ENCODE results near the gene FRAS1. TPM values are rescaled to one million over a fixed set of nuclear protein-coding genes. Genes with fewer than 3 reads are reported as not detected.
"Not testable (repeated sequence)": the region's sequence is repeated elsewhere in the genome, so short reads cannot be mapped to it uniquely, and the experiment has no call there.

The FRAS1 gene
- total RNA-seq, 2 donors from 2014 or later = not detected

DNA sequence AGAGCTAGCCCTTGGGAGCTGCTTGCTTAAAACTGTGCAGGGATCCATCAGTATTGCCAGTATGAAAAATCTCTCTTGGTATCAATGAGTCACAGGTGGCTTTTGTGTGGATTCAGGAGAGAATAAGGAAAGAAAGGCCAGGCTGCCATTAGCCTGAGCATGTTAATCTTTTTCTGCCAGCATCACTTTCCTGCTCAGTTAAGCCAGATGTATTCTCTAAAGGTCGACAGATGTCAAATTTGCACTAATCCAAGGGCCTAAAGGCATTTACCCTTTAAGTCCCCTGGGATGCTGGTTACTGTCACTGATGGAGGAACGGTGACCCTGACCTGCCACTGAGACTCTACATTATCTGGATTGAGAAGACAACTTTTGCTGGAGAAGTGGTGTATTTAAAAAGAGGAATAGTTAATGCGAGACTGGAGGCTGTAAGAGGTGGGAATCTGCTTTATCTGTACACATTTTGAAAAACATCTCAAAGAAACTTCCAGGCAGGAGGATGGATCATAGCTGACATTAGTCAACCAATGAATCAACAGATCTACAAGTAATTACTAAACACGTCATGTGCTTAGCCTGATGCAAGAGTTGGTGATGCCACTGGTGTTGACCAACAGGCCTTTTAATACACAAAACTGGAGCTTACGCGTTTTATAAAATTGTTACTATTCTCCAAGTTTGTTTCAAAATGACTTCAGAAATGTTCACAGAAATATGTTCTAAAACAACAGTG is 253.1 kb downstream of the FRAS1 start:
- ATAC-seq (no peak), DNase-seq (no peak)
- no peaks in the 10 kb centered on the region for H3K36me3 Mint-ChIP-seq (ENCODE audit: low read depth)
- H3K4me1 Mint-ChIP-seq = no peaks in the 10 kb centered on the region
- no peaks in the 10 kb centered on the region for H3K9me3 ChIP-seq (ENCODE audit: control insufficient read depth, low read length, poor library complexity, severe bottlenecking)
- H3K27ac Mint-ChIP-seq = no peak overlapping the region
- peaks cover 28% of the 10 kb centered on the region for H3K27me3 Mint-ChIP-seq
- no peak overlapping the region for H3K4me3 Mint-ChIP-seq

DNA sequence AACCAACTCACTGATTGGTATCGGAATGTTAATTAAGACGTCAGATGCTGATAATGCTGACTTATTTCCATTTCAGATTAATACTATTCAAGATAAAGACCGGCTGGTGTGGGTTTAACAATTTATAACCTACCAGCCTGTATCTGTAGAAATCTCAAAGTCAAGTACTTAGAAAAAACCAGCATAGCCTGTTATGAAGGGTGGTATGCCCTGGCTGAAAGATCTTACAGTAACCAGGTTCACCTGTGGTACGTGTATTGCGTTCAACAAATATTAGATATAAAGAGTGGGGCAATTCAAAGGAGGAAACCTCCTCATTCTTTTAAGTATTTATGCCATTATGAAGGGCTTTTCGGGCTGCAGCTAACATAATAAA is 253.6 kb downstream of the FRAS1 start:
- Mint-ChIP-seq H3K4me3 (no peak overlapping the region), H3K4me1 (no peaks in the 10 kb centered on the region), H3K36me3 (ENCODE audit: low read depth) (no peaks in the 10 kb centered on the region), H3K27me3 (peaks cover 28% of the 10 kb centered on the region), H3K27ac (no peak overlapping the region)
- H3K9me3 ChIP-seq (ENCODE audit: control insufficient read depth, low read length, poor library complexity, severe bottlenecking) = peaks cover 3% of the 10 kb centered on the region
- ATAC-seq (no peak), DNase-seq (no peak)

DNA sequence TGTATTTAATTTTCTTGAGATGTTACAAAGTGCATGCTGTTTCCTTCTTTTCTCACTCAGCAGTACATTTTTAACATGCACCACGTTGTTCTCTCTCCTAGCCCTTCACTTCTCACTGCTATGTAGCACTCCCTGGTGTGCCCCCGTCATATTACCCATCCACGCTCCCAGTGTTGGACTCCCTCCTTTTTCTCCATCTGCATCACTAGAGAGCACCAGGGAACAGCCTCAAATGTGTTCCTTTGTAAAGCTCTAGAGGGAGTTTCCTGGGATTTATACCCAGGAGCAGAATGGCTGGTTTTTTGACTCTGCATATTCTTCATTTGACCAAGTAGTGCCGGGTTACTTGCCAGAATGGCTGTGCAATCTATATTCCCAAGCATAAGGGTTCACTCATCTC is 254.2 kb downstream of the FRAS1 start:
- H3K27me3 Mint-ChIP-seq = peaks cover 32% of the 10 kb centered on the region
- no peak overlapping the region for H3K27ac Mint-ChIP-seq
- no peak overlapping the region for H3K4me3 Mint-ChIP-seq
- ATAC-seq = no peak
- no peak for DNase-seq
- peaks cover 3% of the 10 kb centered on the region for H3K9me3 ChIP-seq (ENCODE audit: control insufficient read depth, low read length, poor library complexity, severe bottlenecking)
- no peaks in the 10 kb centered on the region for H3K36me3 Mint-ChIP-seq (ENCODE audit: low read depth)
- H3K4me1 Mint-ChIP-seq = no peaks in the 10 kb centered on the region

DNA sequence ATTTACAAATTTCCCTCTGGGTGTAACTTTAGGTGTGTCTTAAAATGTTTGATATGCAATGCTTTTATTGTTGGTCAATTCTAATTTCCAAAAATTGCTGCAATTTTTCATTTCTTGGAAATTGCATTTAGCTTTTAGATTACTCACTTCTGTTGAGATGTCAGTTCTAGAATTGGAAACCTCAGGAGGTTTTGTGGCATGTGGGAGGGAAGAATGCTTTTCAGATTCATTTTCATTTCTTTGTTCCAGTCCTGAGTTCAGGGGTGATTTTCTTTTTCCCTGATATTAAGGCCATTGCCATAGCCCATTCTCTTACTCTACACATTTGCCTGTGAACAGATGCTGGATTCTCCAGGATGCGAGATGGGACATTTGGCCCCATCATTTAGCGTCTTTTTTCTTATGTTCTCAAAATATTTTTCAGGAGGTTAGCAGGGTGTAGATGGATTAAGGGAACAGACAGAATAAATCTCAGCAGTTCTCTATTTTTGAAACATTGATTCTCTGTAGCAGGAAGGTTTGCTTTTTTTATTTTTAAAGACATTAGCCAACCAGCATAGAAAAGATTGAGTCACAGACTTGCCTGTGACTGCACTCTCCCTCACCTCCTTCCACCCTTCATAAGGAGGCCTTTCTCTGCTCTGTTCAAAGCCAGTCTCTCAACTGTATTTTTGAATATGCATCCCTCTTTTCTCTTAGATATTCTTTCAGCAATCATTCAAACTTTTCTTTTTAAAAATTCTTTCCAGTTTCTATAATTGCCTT is 256.0 kb downstream of the FRAS1 start:
- no peak overlapping the region for H3K4me3 Mint-ChIP-seq
- H3K27ac Mint-ChIP-seq = no peak overlapping the region
- H3K4me1 Mint-ChIP-seq = no peaks in the 10 kb centered on the region
- DNase-seq (no peak), ATAC-seq (no peak)
- H3K9me3 ChIP-seq (ENCODE audit: control insufficient read depth, low read length, poor library complexity, severe bottlenecking) = peaks cover 3% of the 10 kb centered on the region
- H3K27me3 Mint-ChIP-seq = peaks cover 38% of the 10 kb centered on the region
- no peaks in the 10 kb centered on the region for H3K36me3 Mint-ChIP-seq (ENCODE audit: low read depth)

DNA sequence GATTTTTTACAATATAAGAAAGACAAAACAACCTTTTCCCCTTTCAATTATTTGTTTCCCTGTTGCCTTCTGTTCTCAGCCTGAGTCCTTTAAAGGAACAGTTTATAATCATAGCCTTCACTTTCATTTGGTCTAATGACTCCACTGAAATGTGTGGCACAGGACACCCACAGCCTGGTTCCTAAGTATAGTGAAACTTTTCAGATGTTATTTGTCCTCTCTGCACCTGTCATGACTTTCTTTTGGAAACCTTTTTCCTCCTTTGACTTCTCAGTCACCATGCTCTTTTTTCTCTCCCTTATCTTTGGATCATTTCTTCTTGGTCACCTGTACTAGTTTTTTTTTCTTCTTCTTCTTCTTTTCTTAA is 256.6 kb downstream of the FRAS1 start:
- DNase-seq (no peak), ATAC-seq (no peak)
- no peaks in the 10 kb centered on the region for H3K36me3 Mint-ChIP-seq (ENCODE audit: low read depth)
- no peaks in the 10 kb centered on the region for H3K4me1 Mint-ChIP-seq
- no peak overlapping the region for H3K27ac Mint-ChIP-seq
- H3K27me3 Mint-ChIP-seq = peaks cover 38% of the 10 kb centered on the region
- H3K4me3 Mint-ChIP-seq = no peak overlapping the region
- peaks cover 3% of the 10 kb centered on the region for H3K9me3 ChIP-seq (ENCODE audit: control insufficient read depth, low read length, poor library complexity, severe bottlenecking)

DNA sequence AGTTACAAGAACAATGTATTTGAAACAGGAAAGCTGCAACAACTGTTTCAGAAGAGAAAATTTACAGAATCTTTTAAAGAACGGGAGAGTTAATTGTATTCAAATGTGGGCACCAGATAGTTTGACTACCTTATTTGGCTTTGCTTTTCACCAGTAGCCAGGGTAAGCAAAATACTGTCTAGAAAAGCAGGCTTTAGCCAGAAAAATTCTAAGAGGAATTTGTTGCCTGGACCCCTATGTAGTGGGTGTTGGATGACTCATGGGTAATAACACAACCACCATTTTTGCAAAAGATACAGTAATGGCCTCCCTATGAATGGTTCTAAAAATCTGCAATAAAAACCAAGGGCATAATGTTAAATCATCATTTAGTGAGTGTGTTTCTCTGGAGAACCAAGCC is 261.0 kb downstream of the FRAS1 start:
- no peak for ATAC-seq

DNA sequence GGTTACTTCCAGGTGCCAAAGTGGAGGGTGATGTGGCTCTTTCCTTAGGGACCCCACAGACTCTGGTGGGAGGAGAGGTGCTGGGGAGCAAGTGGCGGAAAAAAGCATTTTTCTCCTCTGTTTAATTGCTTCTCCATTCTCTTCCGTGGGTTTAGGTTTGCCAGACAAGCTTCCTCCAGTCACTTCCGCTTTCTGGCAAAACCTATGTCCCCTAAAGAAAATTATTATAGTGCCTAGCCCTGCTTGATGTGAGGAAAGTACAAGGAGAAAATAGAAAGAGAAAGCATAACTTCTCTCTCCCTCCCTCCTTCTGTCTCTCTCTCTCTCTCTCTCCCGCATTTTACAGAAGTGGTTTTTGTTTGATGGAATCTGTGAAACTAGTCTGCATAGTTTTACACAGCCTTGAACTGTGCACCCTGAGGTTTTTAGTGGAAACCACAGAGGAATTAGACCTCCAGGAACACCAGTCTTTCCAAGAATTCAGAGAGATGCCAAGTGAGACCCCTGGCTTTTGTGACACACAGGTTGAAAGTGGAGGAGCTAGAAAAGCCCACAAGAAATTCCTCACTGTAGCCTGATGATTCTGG is 263.3 kb downstream of the FRAS1 start:
- peaks cover 3% of the 10 kb centered on the region for H3K4me1 Mint-ChIP-seq
- no peak for DNase-seq
- H3K4me3 Mint-ChIP-seq = no peak overlapping the region
- no peak overlapping the region for H3K27ac Mint-ChIP-seq
- H3K27me3 Mint-ChIP-seq = peaks cover 55% of the 10 kb centered on the region
- no peak for ATAC-seq
- peaks cover 2% of the 10 kb centered on the region for H3K9me3 ChIP-seq (ENCODE audit: control insufficient read depth, low read length, poor library complexity, severe bottlenecking)
- no peaks in the 10 kb centered on the region for H3K36me3 Mint-ChIP-seq (ENCODE audit: low read depth)

More for the DNA sequence above, 261.0 kb downstream of the FRAS1 start:
- Mint-ChIP-seq H3K4me3 (no peak overlapping the region), H3K27me3 (peaks cover 55% of the 10 kb centered on the region), H3K4me1 (peaks cover 3% of the 10 kb centered on the region), H3K27ac (no peak overlapping the region), H3K36me3 (ENCODE audit: low read depth) (no peaks in the 10 kb centered on the region)
- H3K9me3 ChIP-seq (ENCODE audit: control insufficient read depth, low read length, poor library complexity, severe bottlenecking) = peaks cover 3% of the 10 kb centered on the region
- DNase-seq = no peak

DNA sequence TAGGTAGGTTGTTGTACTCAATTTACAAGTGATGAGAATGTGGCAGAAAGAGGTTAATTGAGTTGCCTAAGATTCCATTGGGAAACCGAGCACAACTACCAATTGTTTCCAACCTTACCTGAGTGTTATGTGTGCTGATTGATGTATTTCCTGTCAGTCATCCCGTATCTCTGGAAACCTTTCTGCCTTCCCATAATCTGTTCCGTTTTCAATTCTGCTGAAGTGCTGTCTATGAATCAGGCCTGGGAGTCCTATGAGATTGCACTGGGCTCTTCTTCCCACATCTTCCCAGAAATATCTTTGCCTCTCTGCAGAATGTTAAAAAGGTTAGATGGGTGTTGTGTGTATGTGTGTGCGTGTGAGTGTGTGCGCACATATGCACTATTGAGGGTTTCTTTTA is 264.9 kb downstream of the FRAS1 start:
- H3K9me3 ChIP-seq (ENCODE audit: control insufficient read depth, low read length, poor library complexity, severe bottlenecking) = no peaks in the 10 kb centered on the region
- Mint-ChIP-seq H3K27me3 (peaks cover 61% of the 10 kb centered on the region), H3K4me3 (no peak overlapping the region), H3K27ac (no peak overlapping the region), H3K4me1 (peaks cover 3% of the 10 kb centered on the region), H3K36me3 (ENCODE audit: low read depth) (no peaks in the 10 kb centered on the region)
- ATAC-seq (no peak), DNase-seq (no peak)

DNA sequence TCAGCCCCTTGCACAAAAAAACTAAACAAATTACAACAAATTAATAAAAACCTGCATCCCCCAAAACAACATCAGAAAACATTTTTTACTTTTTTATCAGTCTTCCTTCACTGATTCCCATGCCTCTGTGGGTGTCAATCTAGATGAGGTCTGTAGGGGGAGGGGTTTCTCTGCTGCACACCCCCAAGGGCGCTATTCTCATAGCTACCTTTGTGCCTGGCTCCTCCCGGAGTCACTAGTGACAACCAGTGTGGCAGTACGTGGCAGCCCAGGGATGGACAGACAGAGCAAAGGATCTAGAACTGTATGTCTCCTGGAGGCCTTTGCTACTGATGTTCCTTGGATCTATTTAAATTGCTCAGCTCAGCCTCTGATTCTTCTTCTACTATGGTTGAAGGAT is 266.3 kb downstream of the FRAS1 start:
- no peak overlapping the region for H3K4me3 Mint-ChIP-seq
- no peak for ATAC-seq
- H3K4me1 Mint-ChIP-seq = peaks cover 3% of the 10 kb centered on the region
- DNase-seq = no peak
- H3K9me3 ChIP-seq (ENCODE audit: control insufficient read depth, low read length, poor library complexity, severe bottlenecking) = no peaks in the 10 kb centered on the region
- H3K27ac Mint-ChIP-seq = no peak overlapping the region
- peaks cover 51% of the 10 kb centered on the region for H3K27me3 Mint-ChIP-seq
- no peaks in the 10 kb centered on the region for H3K36me3 Mint-ChIP-seq (ENCODE audit: low read depth)

DNA sequence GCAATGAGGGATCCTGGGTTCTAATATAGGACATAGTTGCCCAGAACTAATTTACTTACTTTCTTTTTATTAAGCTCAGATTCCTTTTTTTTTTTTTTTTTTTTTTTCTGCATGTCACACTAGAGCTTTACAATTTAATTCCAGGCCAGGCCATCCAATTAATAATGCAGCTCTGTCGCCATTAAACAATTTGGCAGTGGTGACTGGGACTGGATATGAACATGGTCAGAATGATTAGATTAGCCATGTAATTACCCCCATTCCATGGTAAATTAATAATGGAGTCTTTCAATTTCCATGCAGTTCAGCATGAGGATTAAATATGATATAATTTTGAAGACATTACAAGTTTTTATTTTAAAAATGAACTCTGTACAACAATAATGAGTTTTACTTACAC is 267.5 kb downstream of the FRAS1 start:
- H3K27me3 Mint-ChIP-seq = peaks cover 43% of the 10 kb centered on the region
- no peak overlapping the region for H3K27ac Mint-ChIP-seq
- ATAC-seq (no peak), DNase-seq (no peak)
- H3K9me3 ChIP-seq (ENCODE audit: control insufficient read depth, low read length, poor library complexity, severe bottlenecking) = no peaks in the 10 kb centered on the region
- peaks cover 3% of the 10 kb centered on the region for H3K4me1 Mint-ChIP-seq
- H3K36me3 Mint-ChIP-seq (ENCODE audit: low read depth) = no peaks in the 10 kb centered on the region
- no peak overlapping the region for H3K4me3 Mint-ChIP-seq

DNA sequence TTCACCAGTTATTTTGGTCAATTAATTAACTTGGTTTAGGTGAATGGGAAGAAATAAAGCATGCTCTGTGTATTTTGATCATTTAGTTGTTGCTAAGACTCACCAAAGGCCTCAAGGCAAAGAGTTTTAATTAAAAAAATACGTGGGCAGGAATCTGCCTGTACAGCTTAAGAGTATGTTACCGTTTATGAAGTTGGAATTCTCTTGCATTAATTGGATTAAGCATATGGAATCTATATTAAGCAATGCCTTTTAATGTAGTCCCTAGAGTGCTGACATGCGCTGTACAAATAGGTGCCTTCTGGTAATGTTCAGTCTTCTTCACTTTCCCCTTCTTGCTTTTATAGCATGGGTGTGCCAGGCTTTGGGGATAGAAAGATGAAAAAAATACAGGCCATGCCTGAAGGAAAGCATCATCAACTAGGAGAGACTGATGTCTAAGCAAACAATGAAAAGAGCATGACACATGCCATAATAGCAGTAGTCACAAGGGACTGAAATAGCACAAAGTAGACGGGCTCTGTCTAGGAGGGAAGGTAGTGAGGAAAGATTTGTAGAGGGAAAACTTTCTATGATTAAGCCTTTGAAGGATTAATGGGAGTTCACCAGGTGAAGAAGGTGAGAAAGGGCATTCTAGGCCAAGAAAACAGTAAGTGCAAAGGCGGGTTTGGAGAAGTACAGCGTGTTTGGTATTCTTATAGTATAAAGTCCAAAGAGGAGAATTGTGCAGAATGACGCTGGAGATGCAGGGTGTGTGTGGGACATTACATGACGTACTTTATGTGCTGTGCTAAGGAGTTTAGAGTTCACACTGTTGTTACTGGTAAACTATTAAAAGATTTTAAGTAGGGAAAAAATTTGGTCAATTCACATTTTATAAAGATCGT is 268.4 kb downstream of the FRAS1 start:
- H3K9me3 ChIP-seq (ENCODE audit: control insufficient read depth, low read length, poor library complexity, severe bottlenecking) = no peaks in the 10 kb centered on the region
- H3K4me1 Mint-ChIP-seq = peaks cover 1% of the 10 kb centered on the region
- ATAC-seq (no peak), DNase-seq (no peak)
- no peak overlapping the region for H3K4me3 Mint-ChIP-seq
- no peak overlapping the region for H3K27ac Mint-ChIP-seq
- H3K27me3 Mint-ChIP-seq = peaks cover 34% of the 10 kb centered on the region
- H3K36me3 Mint-ChIP-seq (ENCODE audit: low read depth) = no peaks in the 10 kb centered on the region

DNA sequence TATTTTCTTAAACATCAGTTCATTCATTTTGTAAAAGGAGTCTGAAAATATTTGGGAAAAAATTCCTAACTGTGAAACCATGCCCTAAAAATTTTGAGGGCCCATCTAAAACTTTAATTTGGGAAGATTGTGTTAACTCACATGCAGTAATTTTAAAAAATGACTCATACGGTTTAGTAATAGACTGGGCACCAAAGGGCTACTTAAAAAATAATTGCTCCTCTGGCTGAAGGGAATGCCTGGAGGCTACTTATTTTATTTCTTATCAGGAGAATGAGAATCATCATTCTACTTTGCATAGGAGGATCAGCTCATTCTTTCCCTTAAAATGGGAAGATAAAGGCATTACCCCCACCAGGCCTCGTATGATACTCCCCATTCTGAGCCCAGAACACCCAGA is 271.5 kb downstream of the FRAS1 start:
- H3K9me3 ChIP-seq (ENCODE audit: control insufficient read depth, low read length, poor library complexity, severe bottlenecking); H3K4me3 Mint-ChIP-seq; H3K4me1 Mint-ChIP-seq; ATAC-seq; H3K36me3 Mint-ChIP-seq (ENCODE audit: low read depth); DNase-seq; H3K27ac Mint-ChIP-seq: not testable (repeated sequence)
- peaks cover 15% of the 10 kb centered on the region for H3K27me3 Mint-ChIP-seq

DNA sequence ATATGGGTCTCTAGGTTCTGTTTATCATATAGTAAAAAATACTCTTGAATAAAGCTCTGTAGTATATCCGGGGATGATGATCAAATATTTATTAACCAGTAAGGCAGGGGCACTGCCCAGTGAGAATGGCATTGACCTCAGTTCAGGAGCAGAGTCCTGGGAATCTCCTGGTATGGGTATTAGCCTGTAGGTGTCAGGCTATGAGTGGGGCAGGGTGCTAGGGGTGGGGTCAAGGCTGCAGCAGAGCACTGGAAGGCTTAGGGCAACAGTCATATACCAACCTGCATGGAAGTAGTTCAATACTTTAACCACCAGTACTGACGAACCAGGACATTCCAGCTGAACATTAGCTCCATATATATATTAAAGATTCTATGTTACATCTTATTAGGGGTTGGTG is 274.1 kb downstream of the FRAS1 start:
- H3K4me1 Mint-ChIP-seq = no peaks in the 10 kb centered on the region
- H3K4me3 Mint-ChIP-seq = no peak overlapping the region
- ATAC-seq (no peak), DNase-seq (no peak)
- no peaks in the 10 kb centered on the region for H3K9me3 ChIP-seq (ENCODE audit: control insufficient read depth, low read length, poor library complexity, severe bottlenecking)
- H3K27ac Mint-ChIP-seq = no peak overlapping the region
- peaks cover 8% of the 10 kb centered on the region for H3K27me3 Mint-ChIP-seq
- H3K36me3 Mint-ChIP-seq (ENCODE audit: low read depth) = no peaks in the 10 kb centered on the region
